ENCODE data around the gene ENDOU. TPM values are rescaled to one million over a fixed set of nuclear protein-coding genes. Genes with fewer than 3 reads are reported as not detected.

The ENDOU gene
- total RNA-seq, 1 experiment from 2014 or later, result not detected

DNA sequence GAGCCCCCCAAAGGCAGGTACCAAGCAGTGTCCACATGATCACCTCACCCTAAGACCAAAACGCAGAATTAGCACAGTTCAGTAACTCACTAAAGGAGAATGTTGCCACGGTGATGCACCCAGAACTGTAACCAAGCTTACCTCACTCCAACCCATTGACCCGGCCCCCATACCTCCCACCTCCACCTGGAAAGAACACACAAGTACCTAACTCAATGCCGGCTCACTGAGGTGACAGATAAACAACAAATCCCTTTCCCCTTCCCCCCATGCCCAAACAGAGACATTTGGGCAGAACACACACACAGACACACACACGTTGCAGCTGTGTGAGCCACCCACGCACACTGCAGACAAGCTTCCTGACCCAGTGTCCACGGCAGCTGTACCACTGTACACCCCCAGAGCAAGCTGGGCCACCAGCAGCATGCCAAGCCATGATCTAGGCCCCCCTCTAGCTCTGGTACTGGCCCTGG lies 32.1 kb upstream of the ENDOU start:
- no peak for DNase-seq (ENCODE audit: low spot score)

DNA sequence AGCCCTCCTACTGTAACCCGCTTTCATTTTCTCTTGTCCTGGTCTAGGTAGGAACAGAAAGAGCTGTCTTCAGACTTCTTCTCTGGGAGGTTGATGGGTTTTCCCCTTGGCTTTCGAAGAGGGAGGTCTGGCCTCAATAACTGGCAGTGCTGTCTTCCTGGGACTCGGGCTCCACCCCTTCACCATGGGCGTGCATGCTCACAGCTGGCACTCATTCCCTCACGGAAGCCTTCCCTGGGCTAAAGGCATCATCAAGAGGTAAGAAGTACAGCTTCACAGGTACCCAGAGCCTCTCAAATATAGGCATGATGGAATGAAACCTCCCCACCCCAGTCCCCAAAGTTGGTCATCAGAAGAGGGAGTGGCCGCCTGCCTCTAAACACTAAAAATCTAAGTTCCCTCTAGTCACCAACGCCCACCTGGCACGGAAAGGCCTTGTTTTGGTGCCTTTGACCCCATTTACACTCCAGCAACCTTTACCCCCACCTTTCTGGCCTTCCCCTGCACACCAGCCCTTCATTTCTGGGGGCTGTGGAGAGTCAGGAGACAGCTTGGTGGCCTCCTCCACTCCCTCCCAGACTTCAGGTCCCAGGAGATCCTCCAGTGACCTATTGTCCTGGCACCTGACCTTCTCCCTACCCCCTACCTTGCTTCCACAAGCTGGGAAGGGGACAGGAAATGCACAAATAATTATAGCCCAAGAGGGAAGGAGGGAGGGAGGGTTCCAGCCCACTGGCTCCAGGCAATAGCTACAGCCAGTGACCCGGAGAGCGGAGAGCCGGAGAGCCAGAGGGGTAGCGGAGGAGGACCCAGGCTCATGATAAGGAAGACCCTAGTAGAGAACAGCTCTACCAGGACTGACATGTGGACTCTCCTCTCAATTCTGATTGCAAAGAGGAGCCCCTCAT lies 30.6 kb upstream of the ENDOU start:
- no peak for DNase-seq (ENCODE audit: low spot score)

DNA sequence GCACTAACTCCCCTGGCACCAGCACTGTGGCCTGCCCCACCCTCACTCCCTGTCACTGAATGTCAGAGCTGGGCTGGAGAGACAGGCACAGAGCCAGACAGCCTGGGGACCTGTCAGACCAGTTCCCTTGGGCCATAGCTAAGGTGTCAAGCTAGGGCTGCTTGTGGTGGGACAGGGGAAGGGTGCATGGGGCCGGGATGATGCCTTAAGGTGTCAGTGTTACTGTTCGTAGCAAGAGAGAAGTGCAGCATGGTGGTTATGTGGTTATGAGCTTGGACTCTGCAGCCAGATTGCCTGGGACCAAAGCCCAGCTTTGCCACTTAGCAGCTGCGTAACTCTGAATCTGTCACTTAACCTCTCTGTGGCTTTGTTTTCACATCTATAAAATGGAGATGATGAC lies 29.6 kb upstream of the ENDOU start:
- DNase-seq (ENCODE audit: low spot score), result no peak

DNA sequence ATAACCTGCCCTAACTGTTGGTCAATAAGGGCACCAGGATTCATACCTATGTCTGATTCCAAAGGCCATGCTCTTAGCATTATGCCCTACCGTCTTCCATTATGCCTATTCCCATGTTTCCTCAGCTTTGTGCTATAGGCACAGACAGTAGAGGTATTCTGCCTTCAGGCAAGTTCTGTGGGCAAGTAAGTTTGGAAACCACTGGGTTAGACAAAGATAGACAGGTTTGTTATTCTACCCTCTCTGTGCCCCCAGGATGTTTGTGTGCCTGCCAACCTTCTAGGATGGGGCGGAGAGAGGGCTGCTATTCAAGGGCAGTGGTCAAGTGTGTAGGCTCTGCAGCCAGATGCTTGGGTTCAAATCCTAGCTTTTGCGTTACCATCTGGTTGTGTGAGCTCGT lies 28.8 kb upstream of the ENDOU start:
- DNase-seq (ENCODE audit: low spot score), result no peak

DNA sequence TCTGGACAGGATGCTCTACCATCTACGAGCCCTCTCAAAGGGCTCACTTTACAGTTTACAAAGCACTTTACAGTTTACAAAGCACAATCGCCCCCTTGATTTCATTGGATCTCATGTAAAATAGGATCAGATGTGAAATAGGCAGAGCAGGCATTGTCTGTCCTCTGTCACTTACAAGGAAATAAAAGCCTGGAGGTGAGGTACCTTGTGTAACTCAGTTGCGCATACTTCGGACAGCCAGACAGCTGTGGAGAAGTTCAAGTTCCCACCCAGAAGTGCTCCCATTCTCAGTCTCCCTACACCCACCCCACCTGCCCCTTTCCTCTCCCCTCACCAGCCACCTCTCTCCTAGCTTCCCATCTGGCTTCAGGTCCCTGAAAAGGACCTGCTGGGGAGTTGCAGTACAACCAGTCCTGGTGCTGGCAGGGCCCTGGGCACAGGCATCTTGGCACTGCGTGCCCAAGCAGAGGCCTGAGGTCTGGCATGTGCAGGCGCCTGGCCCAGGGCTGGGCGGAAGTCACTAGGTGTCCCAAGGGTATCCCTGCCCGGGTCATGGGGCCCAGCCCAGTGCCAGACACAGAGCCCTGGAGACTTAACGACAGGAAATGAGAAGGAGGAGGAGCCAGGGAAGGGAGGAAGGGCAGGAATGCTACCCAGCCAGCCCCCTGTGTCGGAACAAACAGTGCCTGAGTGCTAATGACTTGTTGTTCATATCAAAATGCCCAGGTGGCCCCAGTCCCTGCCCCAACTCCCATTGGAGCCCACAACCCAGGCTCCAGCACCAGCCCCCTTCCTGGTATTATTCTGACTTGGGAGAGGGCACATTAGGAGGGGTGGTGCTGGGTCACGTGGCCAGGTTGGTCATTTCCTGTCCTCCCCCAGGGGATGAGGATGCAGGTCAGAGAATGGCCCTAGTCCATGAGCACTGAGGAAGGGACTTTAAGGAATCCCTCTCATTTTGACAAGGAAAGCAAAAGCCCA lies 28.0 kb upstream of the ENDOU start:
- DNase-seq (ENCODE audit: low spot score), result peak; percentile 75

DNA sequence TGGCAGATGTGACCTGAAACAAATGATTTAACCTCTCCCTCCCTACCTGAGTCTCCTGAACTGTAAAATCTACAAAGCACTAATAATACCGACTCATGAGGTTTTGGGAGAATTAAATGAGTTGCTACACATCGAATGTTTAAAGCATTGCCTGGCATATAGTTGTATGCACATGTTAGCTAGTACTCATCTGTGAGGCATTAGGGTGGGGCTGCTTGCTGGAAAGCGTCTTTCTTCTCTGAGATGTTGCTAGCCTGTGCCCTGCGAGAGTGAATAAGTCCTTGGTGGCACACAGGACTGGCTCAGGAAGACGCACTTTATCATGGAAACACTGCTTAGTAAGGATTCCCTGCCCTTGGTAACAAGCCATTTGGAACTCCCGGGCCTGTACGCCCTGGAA lies 27.3 kb upstream of the ENDOU start:
- DNase-seq (ENCODE audit: low spot score), result no peak

DNA sequence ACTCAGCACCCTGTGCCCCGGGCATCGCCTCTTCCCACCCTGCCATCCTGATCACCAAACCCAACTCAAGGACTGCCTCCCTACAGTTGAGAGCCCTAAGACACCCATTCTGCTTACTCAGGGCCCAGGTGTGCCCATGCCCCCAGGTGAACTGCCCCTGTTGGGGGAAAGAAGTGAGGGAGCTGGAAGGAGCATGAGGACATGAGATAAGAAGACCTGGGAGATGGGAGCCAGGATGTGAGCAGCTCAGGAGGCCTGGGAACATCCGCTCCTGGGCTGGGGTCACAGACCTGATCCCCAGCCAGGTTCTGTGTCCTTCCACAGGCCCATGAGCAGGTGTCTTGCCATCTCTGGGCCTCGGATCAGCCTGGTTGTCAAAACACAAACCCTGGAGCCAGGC lies 26.8 kb upstream of the ENDOU start:
- DNase-seq (ENCODE audit: low spot score), result no peak

DNA sequence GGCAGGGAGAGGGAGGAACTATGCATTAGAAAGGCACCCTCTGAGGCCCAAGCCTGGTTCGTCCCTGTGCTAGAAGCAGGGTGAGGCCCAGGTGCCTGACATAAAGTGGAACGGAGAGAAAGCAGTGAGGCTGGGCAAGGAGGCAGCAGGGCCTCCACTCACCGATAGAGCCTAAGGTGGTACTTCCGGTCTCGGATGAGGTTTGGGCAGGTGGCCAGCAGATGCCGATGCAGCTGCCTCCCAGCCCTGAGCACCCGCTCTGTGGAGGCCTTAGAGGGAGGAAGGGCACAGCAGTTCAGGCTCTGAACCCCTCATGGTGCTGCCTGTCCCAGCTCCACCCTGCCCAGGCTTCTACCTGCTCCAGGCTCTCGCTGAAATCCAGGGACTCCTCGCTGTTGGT lies 26.3 kb upstream of the ENDOU start:
- DNase-seq (ENCODE audit: low spot score), result no peak

DNA sequence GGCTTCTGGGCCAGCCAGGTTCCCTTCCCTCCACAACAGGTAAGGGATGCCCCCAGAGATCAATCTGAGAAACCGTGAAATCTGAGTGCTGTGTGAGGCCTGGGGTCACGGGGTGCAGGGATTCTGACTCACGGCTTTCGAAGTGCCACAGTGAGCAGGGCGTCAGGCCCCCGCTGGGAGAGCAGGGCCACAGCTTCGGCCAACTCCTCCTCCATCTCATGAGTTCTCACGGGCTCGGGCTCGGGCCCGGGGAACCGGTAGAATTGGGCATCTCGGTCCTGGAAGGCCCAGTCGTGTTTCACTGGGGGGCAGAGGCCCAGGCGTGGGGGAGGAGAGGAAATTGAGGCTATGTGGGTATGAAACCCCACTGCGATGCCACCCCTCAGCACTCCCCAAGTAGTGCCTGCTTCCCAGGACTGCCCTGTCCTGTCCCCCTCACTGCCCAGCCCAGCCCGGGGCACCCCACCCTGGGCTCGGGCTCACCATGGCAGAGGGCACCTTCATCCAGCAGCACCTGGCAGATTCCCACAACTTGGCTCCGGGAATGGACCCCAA lies 25.7 kb upstream of the ENDOU start:
- no peak for DNase-seq (ENCODE audit: low spot score)

DNA sequence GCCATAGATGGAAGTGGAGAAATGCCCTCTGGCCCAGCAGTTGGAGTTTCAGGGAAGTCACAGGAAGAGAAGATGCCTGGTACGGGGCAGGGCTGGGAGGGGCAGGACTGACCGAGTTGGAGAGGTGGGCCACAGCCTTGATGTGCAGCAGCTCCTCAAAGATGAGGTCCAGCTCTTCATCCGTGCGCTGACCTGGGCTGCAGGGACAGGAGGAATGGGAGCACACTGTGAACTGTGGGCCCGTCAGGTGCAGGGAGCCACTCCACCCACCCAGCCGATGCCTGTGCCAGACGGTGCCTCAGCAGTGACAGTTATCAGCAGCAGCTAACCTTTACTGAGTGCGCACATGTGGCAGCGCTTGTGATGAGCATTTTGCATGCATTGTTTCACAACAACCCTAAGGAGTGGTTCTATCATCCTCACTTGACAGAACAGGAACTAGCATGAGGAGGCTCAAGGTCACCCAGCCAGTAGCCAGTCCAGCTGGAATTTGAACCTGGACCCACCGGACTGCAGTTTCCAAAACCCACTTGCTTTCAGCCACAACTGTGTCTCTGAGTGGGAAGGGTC lies 25.0 kb upstream of the ENDOU start:
- no peak for DNase-seq (ENCODE audit: low spot score)

DNA sequence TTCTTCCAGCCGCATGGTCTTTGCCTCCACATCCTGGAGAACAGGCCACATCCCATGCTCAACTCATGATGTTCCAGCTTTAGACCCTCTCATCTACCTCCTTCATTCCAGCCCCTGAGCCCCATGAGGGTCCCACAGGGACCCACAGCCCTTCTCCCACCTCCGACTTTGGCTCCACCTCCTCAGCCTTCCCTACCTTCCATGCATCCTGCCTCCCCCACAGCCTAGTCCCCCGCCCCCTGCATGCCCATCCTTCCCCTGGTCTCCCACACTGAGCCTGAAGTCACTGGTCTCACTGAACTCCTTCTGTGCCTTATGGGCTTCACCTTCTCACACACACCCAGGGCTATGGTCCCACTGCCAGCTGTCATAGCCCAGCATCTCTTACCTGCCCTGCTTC lies 23.6 kb upstream of the ENDOU start:
- DNase-seq (ENCODE audit: low spot score), result no peak

DNA sequence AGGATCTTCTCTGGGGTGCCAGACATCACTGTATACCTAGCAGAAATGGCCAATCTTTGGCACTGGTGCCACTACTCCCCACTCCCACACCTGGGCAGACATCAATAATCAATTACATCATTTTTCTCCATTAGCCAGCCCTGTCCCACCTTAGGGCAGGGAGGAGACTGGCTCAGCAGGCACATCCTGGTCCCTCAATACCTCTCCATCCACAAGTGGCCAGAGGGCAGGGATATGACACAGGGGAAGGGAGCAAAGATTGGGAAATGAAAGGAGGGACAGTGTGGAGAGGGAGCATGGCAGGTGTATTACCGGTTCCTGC lies 23.2 kb upstream of the ENDOU start:
- DNase-seq (ENCODE audit: low spot score), result no peak

DNA sequence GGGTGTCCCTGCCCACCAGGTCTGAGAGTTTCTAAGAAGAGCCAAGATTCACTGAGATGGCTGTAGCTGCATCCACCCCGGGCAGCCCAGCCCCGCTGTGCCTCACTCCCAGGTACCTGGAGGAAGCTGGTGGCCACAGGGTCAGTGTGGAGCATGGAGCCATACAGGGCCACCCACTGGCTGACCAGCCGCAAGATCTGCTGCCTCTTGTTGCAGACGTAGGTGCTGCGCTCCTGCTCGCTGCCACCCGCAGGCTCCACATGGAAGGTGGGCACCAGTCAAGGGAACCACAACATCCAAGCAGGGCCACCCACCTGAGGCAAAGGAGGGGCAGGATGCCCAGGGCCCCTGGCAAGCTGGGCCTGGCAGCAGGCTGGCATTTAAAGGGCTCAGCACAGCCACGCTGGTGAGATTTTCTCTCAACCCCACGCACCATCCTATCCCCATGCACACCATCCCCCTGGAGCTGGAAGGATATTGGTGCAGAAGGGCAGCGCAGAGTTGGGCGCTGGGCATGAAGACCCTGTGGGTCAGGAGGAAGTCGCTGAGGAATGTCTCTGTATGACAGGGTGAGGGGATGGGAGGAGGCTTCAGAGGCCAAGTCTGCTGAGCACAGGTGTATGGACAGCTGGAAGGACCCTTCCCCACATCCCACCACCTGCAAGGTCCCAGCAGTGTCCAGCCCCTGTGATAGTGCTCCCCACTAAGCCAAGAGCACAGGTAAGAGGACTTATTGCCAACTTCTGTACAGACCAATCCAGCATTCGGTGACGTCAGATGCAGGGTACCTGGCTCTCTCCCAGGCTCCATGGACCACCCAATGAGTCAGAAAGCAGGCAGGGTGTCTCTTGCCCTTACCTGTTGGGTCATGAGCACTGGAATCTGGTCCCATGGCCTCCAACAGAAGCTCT lies 22.6 kb upstream of the ENDOU start:
- DNase-seq (ENCODE audit: low spot score), result no peak

DNA sequence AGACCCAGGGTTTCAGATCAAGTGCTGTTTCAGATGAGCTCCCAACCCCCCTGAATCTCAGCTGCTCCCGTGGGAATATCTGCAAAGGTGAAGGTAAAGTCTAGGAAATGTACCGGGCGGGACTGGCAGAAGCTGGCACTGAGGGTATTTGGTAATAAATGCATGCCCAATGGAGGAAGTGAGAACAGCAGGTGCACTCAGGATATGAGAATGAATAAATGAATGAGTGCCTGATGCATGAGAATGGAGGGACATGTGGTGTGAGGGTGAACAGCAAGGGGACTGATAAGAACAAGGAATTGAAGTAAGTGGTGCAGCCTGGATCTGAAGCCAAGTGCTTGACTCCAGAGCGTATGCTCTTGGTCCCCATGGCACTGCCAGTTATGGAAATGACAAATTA lies 21.8 kb upstream of the ENDOU start:
- no peak for DNase-seq (ENCODE audit: low spot score)

DNA sequence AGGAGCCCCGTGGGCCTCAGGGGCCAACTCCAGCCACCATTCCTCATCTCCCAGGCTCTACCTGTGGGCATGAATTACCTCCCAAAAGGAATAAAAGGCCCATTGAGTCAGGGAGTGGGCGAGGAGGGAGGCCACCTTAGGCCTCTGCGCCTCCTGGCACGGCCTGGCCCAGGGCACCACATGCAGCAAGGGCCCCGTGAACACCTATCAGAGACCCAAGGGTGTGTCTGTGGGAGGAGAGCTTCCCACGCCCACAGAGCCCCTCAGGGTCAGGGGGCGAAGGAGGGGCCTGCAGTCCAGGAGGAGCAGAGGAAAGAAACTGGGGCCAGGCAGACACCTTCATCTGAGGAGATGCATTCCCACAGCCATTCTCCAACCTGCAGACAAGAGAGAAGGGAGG lies 21.2 kb upstream of the ENDOU start:
- no peak for DNase-seq (ENCODE audit: low spot score)

DNA sequence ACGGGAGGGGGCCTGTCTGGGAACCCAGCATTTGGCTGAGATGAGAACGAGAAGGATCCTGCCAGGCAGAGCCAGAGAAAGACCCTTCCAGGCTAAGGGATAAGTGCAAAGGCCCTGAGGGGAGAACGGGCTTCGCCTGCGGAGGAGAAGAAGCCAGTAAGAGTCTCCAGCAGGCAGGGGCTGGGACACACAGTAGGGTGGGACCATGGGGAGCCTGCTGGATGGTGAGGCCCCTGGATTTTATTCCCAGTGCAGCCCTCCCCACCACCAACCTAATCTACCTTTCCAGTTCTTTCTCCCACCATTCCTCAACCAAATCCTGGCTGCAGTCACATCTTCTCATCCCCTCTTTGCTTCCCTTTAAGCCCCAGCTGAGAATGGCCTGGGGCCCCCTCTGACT lies 20.8 kb upstream of the ENDOU start:
- DNase-seq (ENCODE audit: low spot score), result no peak

DNA sequence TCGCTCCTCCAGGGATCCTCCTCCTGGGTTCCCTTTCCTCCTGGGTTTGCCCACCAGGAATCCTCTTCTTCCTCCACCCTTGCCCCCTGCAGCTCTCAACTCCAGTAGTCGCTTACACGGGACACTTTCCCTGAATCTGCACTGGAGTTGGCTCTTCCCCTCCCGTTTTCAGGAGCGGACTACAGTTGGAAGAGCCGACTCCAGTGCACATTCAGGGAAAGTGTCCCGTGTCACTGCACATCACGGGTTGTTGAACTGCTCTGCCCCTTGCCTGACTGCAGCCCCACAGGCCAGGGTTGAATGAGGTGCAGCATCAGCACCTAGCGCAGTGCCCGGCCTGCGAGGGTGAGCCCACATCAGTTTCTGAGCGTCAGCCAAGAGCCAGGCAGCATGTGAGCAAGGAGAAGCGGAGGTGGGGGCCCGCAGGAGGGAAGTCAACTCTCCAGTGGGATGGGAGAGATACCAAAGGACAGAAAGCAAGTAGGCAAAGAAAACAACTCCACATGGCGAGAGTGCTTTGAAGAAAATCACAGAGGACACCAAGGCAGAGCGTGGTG lies 20.3 kb upstream of the ENDOU start:
- no peak for DNase-seq (ENCODE audit: low spot score)

DNA sequence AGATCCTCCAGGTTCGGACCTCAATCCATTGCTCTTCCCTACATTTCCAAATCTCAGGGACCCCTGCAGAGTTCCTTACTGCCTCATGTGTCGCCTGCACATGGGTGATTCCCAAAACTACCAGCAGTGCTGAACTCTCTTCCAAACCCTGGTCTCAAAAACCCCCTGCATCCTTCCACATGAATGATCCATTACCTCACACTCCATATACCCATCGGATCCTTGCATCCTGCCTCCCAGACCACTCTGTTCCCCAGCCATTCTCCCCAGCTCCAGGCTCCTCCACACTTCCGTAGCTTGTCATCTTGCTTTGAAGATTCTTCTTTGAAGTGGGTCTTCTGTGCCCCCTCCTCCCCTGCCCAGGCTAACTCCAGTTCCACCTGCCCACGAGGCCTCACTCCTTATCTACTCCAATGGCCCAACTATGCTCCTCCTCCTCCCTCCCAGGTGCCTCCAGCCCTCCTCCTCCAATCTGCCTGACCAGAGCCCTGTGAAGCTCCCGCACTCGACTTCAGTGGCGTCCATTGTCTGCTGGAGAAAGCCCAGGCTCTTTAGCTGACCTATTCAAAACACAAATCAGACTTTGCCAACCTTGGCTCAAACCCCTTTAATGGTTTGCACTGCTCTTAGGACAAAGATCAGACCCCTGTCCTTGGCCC lies 19.6 kb upstream of the ENDOU start:
- DNase-seq (ENCODE audit: low spot score), result no peak

DNA sequence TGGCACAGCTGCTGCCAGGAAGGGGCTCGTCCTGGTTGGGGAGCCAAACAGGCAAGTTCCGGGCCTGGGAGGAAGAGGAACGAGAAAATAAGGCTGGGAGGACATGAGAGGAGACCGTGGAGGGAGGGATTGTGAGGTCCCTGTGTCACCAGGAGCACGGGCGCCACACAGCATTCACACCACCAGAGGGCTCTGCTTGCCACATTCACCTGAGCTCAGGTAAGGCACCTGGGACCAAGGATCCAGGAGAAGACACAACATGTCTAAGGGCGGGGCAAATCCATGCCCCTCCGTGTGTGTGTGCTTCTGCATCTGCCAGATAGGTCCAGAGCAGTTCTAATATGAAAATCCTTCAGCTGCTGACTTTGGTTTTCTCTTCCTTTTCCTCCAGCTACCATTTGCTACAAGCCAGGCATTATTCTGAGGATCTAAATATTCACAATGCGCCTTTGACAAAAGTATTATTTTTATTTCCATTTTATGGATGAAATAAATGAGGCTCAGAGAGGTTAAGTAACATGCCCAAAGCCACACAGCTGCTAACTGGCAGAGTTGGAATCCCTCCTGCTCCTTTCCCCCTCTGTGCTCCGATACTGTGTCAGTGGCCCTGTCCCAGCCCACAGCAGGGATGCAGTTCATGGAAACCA lies 18.8 kb upstream of the ENDOU start:
- DNase-seq (ENCODE audit: low spot score), result no peak

All from H4 (cell line).